Measurements from ENCODE around the gene ADAMTS17.
A peak's percentile ranks its signal among the peaks of the same experiment; 100 is the strongest.

ADAMTS17 gene

GRCh38 chr15:100001405-100001804 lies 340.4 kb downstream of the ADAMTS17 start:
- no peak overlapping the region for H3K27ac ChIP-seq (ENCODE audit: low read length)
- H3K4me3 ChIP-seq (ENCODE audit: low read length), result no peak overlapping the region
- no peaks in the 10 kb centered on the region; the same call in 1 of the 2 replicates for H3K27me3 ChIP-seq (ENCODE audit: insufficient read depth, low read length)
- H3K4me1 ChIP-seq (ENCODE audit: insufficient read depth, low read length), result peaks cover 2% of the 10 kb centered on the region; the same call in 1 of the 2 replicates
- no peaks in the 10 kb centered on the region for H3K36me3 ChIP-seq (ENCODE audit: insufficient read depth, low read depth, low read length)
- no peak overlapping the region for H3K9ac ChIP-seq (ENCODE audit: low read depth, low read length)
- H3K9me3 ChIP-seq (ENCODE audit: insufficient read depth, low read depth, low read length), result no peaks in the 10 kb centered on the region

- Histone ChIP-seq H3K27me3 (ENCODE audit: insufficient read depth, low read length) (no peaks in the 10 kb centered on the region; the same call in 1 of the 2 replicates), H3K4me3 (ENCODE audit: low read length) (no peak overlapping the region), H3K27ac (ENCODE audit: low read length) (no peak overlapping the region), H3K9ac (ENCODE audit: low read depth, low read length) (no peak overlapping the region), H3K36me3 (ENCODE audit: insufficient read depth, low read depth, low read length) (no peaks in the 10 kb centered on the region), H3K4me1 (ENCODE audit: insufficient read depth, low read length) (peaks cover 17% of the 10 kb centered on the region; the same call in 1 of the 2 replicates), H3K9me3 (ENCODE audit: insufficient read depth, low read depth, low read length) (no peaks in the 10 kb centered on the region)
Observed at GRCh38 chr15:99999282-100000070, 342.3 kb downstream of the ADAMTS17 start.

- no peaks in the 10 kb centered on the region; the same call in 1 of the 2 replicates for H3K27me3 ChIP-seq (ENCODE audit: insufficient read depth, low read length)
- peaks cover 17% of the 10 kb centered on the region; the same call in 1 of the 2 replicates for H3K4me1 ChIP-seq (ENCODE audit: insufficient read depth, low read length)
- no peak overlapping the region for H3K27ac ChIP-seq (ENCODE audit: low read length)
- H3K4me3 ChIP-seq (ENCODE audit: low read length), result no peak overlapping the region
- H3K9ac ChIP-seq (ENCODE audit: low read depth, low read length), result no peak overlapping the region
- no peaks in the 10 kb centered on the region for H3K36me3 ChIP-seq (ENCODE audit: insufficient read depth, low read depth, low read length)
- H3K9me3 ChIP-seq (ENCODE audit: insufficient read depth, low read depth, low read length), result no peaks in the 10 kb centered on the region
Observed at GRCh38 chr15:99998661-99999101, 343.1 kb downstream of the ADAMTS17 start.

- Histone ChIP-seq H3K4me3 (ENCODE audit: low read length) (no peak overlapping the region), H3K36me3 (ENCODE audit: insufficient read depth, low read depth, low read length) (no peaks in the 10 kb centered on the region), H3K4me1 (ENCODE audit: insufficient read depth, low read length) (peaks cover 17% of the 10 kb centered on the region; the same call in 1 of the 2 replicates), H3K9me3 (ENCODE audit: insufficient read depth, low read depth, low read length) (no peaks in the 10 kb centered on the region), H3K27ac (ENCODE audit: low read length) (no peak overlapping the region), H3K9ac (ENCODE audit: low read depth, low read length) (no peak overlapping the region), H3K27me3 (ENCODE audit: insufficient read depth, low read length) (no peaks in the 10 kb centered on the region; the same call in 1 of the 2 replicates)
Observed at GRCh38 chr15:99997112-99997651, 344.6 kb downstream of the ADAMTS17 start.

- Histone ChIP-seq H3K36me3 (ENCODE audit: insufficient read depth, low read depth, low read length) (no peaks in the 10 kb centered on the region), H3K27me3 (ENCODE audit: insufficient read depth, low read length) (no peaks in the 10 kb centered on the region; the same call in 1 of the 2 replicates), H3K9ac (ENCODE audit: low read depth, low read length) (no peak overlapping the region), H3K4me3 (ENCODE audit: low read length) (no peak overlapping the region), H3K27ac (ENCODE audit: low read length) (no peak overlapping the region), H3K9me3 (ENCODE audit: insufficient read depth, low read depth, low read length) (no peaks in the 10 kb centered on the region), H3K4me1 (ENCODE audit: insufficient read depth, low read length) (peaks cover 17% of the 10 kb centered on the region; the same call in 1 of the 2 replicates)
Observed at GRCh38 chr15:99996660-99997059, 345.1 kb downstream of the ADAMTS17 start.

- Histone ChIP-seq H3K9me3 (ENCODE audit: insufficient read depth, low read depth, low read length) (no peaks in the 10 kb centered on the region), H3K4me3 (ENCODE audit: low read length) (no peak overlapping the region), H3K9ac (ENCODE audit: low read depth, low read length) (peak overlapping the region; percentile 29; the same call in 1 of the 2 replicates), H3K27ac (ENCODE audit: low read length) (no peak overlapping the region), H3K4me1 (ENCODE audit: insufficient read depth, low read length) (peaks cover 17% of the 10 kb centered on the region; the same call in 1 of the 2 replicates), H3K27me3 (ENCODE audit: insufficient read depth, low read length) (no peaks in the 10 kb centered on the region; the same call in 1 of the 2 replicates), H3K36me3 (ENCODE audit: insufficient read depth, low read depth, low read length) (no peaks in the 10 kb centered on the region)
Observed at GRCh38 chr15:99995543-99995942, 346.2 kb downstream of the ADAMTS17 start.

- no peak overlapping the region for H3K27ac ChIP-seq (ENCODE audit: low read length)
- H3K4me1 ChIP-seq (ENCODE audit: insufficient read depth, low read length), result peaks cover 17% of the 10 kb centered on the region; the same call in 1 of the 2 replicates
Observed at GRCh38 chr15:99994849-99995248, 346.9 kb downstream of the ADAMTS17 start.

GRCh38 chr15:99993681-99994131 lies 348.1 kb downstream of the ADAMTS17 start:
- Histone ChIP-seq H3K4me1 (ENCODE audit: insufficient read depth, low read length) (peaks cover 17% of the 10 kb centered on the region; the same call in 1 of the 2 replicates), H3K36me3 (ENCODE audit: insufficient read depth, low read depth, low read length) (no peaks in the 10 kb centered on the region), H3K27ac (ENCODE audit: low read length) (no peak overlapping the region), H3K9me3 (ENCODE audit: insufficient read depth, low read depth, low read length) (no peaks in the 10 kb centered on the region), H3K4me3 (ENCODE audit: low read length) (no peak overlapping the region), H3K9ac (ENCODE audit: low read depth, low read length) (no peak overlapping the region), H3K27me3 (ENCODE audit: insufficient read depth, low read length) (no peaks in the 10 kb centered on the region; the same call in 1 of the 2 replicates)

More at GRCh38 chr15:99994849-99995248, 346.9 kb downstream of the ADAMTS17 start:
- no peak overlapping the region for H3K4me3 ChIP-seq (ENCODE audit: low read length)
- H3K27me3 ChIP-seq (ENCODE audit: insufficient read depth, low read length), result no peaks in the 10 kb centered on the region; the same call in 1 of the 2 replicates
- no peaks in the 10 kb centered on the region for H3K36me3 ChIP-seq (ENCODE audit: insufficient read depth, low read depth, low read length)
- peak overlapping the region; percentile 9; the same call in 1 of the 2 replicates for H3K9ac ChIP-seq (ENCODE audit: low read depth, low read length)
- H3K9me3 ChIP-seq (ENCODE audit: insufficient read depth, low read depth, low read length), result no peaks in the 10 kb centered on the region

- no peak overlapping the region for H3K4me3 ChIP-seq (ENCODE audit: low read length)
- H3K27ac ChIP-seq (ENCODE audit: low read length), result no peak overlapping the region
- H3K9ac ChIP-seq (ENCODE audit: low read depth, low read length), result no peak overlapping the region
- H3K27me3 ChIP-seq (ENCODE audit: insufficient read depth, low read length), result no peaks in the 10 kb centered on the region; the same call in 1 of the 2 replicates
- H3K4me1 ChIP-seq (ENCODE audit: insufficient read depth, low read length), result peaks cover 17% of the 10 kb centered on the region; the same call in 1 of the 2 replicates
- H3K9me3 ChIP-seq (ENCODE audit: insufficient read depth, low read depth, low read length), result peaks cover 3% of the 10 kb centered on the region; the same call in 1 of the 2 replicates
- no peaks in the 10 kb centered on the region for H3K36me3 ChIP-seq (ENCODE audit: insufficient read depth, low read depth, low read length)
Observed at GRCh38 chr15:99993262-99993661, 348.5 kb downstream of the ADAMTS17 start.

- no peaks in the 10 kb centered on the region; the same call in 1 of the 2 replicates for H3K27me3 ChIP-seq (ENCODE audit: insufficient read depth, low read length)
- H3K9me3 ChIP-seq (ENCODE audit: insufficient read depth, low read depth, low read length), result peaks cover 7% of the 10 kb centered on the region; the same call in 1 of the 2 replicates
- H3K4me1 ChIP-seq (ENCODE audit: insufficient read depth, low read length), result peaks cover 17% of the 10 kb centered on the region; the same call in 1 of the 2 replicates
- H3K4me3 ChIP-seq (ENCODE audit: low read length), result no peak overlapping the region
- H3K9ac ChIP-seq (ENCODE audit: low read depth, low read length), result no peak overlapping the region
- H3K27ac ChIP-seq (ENCODE audit: low read length), result no peak overlapping the region
- no peaks in the 10 kb centered on the region for H3K36me3 ChIP-seq (ENCODE audit: insufficient read depth, low read depth, low read length)
Observed at GRCh38 chr15:99992611-99993231, 349.1 kb downstream of the ADAMTS17 start.

GRCh38 chr15:99989095-99989494 lies 352.7 kb downstream of the ADAMTS17 start:
- Histone ChIP-seq H3K9me3 (ENCODE audit: insufficient read depth, low read depth, low read length) (peaks cover 7% of the 10 kb centered on the region; the same call in 1 of the 2 replicates), H3K9ac (ENCODE audit: low read depth, low read length) (no peak overlapping the region), H3K4me3 (ENCODE audit: low read length) (no peak overlapping the region), H3K36me3 (ENCODE audit: insufficient read depth, low read depth, low read length) (no peaks in the 10 kb centered on the region), H3K4me1 (ENCODE audit: insufficient read depth, low read length) (peaks cover 3% of the 10 kb centered on the region; the same call in 1 of the 2 replicates), H3K27me3 (ENCODE audit: insufficient read depth, low read length) (no peaks in the 10 kb centered on the region), H3K27ac (ENCODE audit: low read length) (no peak overlapping the region)
